GM12878 (cell line): ENCODE measurements around the gene PPP2R5C. TPM values are rescaled to one million over a fixed set of nuclear protein-coding genes. Genes with fewer than 3 reads are reported as not detected.

Experiments
- ATAC-seq: fragments of 200-7000 bp; cut with Tn5 transposase; 3 replicates; pipeline ENCODE4 v1.9.1; 2020; ENCODE audit warnings: mild to moderate bottlenecking, moderate library complexity
- BruUV-seq: library from RNA; stranded (reverse); fragments of 400-500 nt; replicated peaks from 2 replicates; lab custom pipeline; 2021; lab: Mats Ljungman, UMichigan
- CTCF ChIA-PET: fragments of 300-600 bp; sonication (Branson Sonifier 250); formaldehyde crosslinking; extraction: SDS; loops from one replicate; lab custom pipeline; 2021; ENCODE audit warnings: inconsistent platforms; lab: Yijun Ruan, JAX
- POLR2A ChIA-PET: fragments of 350-600 bp; formaldehyde crosslinking; extraction: SDS; loops from one replicate; lab custom pipeline; 2021; ENCODE audit warnings: inconsistent platforms; lab: Charles Lee
- RAD21 ChIA-PET: fragments of 300-600 bp; sonication (Branson Sonifier 250); formaldehyde crosslinking; loops from one replicate; lab custom pipeline; 2023; ENCODE audit warnings: antibody characterized with exemption; ENCODE audit not compliant: unreplicated experiment; lab: Charles Lee
- SMC1A ChIA-PET: fragments of 300-600 bp; sonication (Branson Sonifier 250); formaldehyde crosslinking; loops from one replicate; lab custom pipeline; 2023; ENCODE audit not compliant: unreplicated experiment, uncharacterized antibody; lab: Charles Lee
- DNase-seq: peaks from one replicate; pipeline ENCODE4 v3.0.0-alpha.2; 2011; ENCODE audit warnings: low read depth, low spot score
- FAIRE-seq: peaks from 3 replicates; lab custom pipeline; 2011; peaks lifted over from hg19 to GRCh38; lab: Jason Lieb, UNC
- H2AFZ ChIP-seq: 2 replicates; pipeline ENCODE4 v1.6.0; 2011; ENCODE audit warnings: low read depth, low read length, control low read depth; ENCODE audit not compliant: control insufficient read depth
- H3K27ac ChIP-seq: 2 replicates; pipeline ENCODE4 v1.5.1; 2011; ENCODE audit warnings: control low read depth; ENCODE audit not compliant: control insufficient read depth, insufficient read depth
- H3K27me3 ChIP-seq, 2 experiments: replicated peaks in 1 of 2; 2 replicates each; pipeline versions ENCODE4 v1.6.0 to v1.6.1; 2011; ENCODE audit warnings: low read length in 1 of 2; ENCODE audit not compliant: control insufficient read depth in 2 of 2, insufficient read depth in 2 of 2
- H3K36me3 ChIP-seq, 2 experiments: 2 replicates each; pipeline ENCODE4 v1.5.1; 2011; ENCODE audit warnings: low read length in 1 of 2; ENCODE audit not compliant: control insufficient read depth in 2 of 2, insufficient read depth in 2 of 2
- H3K4me1 ChIP-seq: 2 replicates; pipeline ENCODE4 v1.6.1; 2011; ENCODE audit warnings: mild to moderate bottlenecking, low read length, moderate library complexity, mixed read lengths; ENCODE audit not compliant: control insufficient read depth, insufficient read depth
- H3K4me2 ChIP-seq: 2 replicates; pipeline ENCODE4 v1.6.0; 2011; ENCODE audit warnings: control low read depth; ENCODE audit not compliant: control insufficient read depth, insufficient read depth
- H3K4me3 ChIP-seq: fragments of 200-600 bp; sonication (generic); 2 replicates; pipeline ENCODE4 v1.5.1; 2016
- H3K79me2 ChIP-seq: 2 replicates; pipeline ENCODE4 v1.6.0; 2011; ENCODE audit warnings: low read length; ENCODE audit not compliant: control insufficient read depth, insufficient read depth
- H3K9ac ChIP-seq: 2 replicates; pipeline ENCODE4 v1.8.0; 2011; ENCODE audit warnings: low read length, control low read depth, mixed read lengths; ENCODE audit not compliant: control insufficient read depth, insufficient read depth
- H3K9me3 ChIP-seq: replicated peaks from 3 replicates; pipeline ENCODE4 v1.5.1; 2011; ENCODE audit warnings: mild to moderate bottlenecking, low read length; ENCODE audit not compliant: control insufficient read depth, insufficient read depth
- H4K20me1 ChIP-seq: 2 replicates; pipeline ENCODE4 v1.6.0; 2011; ENCODE audit not compliant: control insufficient read depth, insufficient read depth
- CBX5 ChIP-seq: sonication (generic); IDR thresholded peaks from 2 replicates; pipeline ENCODE4 v1.6.1; 2016; ENCODE audit warnings: low read depth, moderate library complexity, mild to moderate bottlenecking, inconsistent platforms
- HDAC2 ChIP-seq: fragments of 200-600 bp; sonication (generic); IDR thresholded peaks from 2 replicates; pipeline ENCODE4 v1.6.1; 2017
- MLLT1 ChIP-seq: fragments of 450-650 bp; IDR thresholded peaks from 2 replicates; pipeline ENCODE4 v1.6.1; 2016; ENCODE audit warnings: mild to moderate bottlenecking
- MYB ChIP-seq: fragments of 150-350 bp; IDR thresholded peaks from 2 replicates; pipeline ENCODE4 v1.6.1; 2014; ENCODE audit warnings: mild to moderate bottlenecking, low read depth, low read length, borderline replicate concordance
- NRF1 ChIP-seq: conservative IDR thresholded peaks from 2 replicates; pipeline ENCODE4 v1.6.1; 2011; ENCODE audit warnings: mild to moderate bottlenecking, low read depth, low read length, improper control_type of control experiment
- PML ChIP-seq: IDR thresholded peaks from 2 replicates; pipeline ENCODE4 v1.6.1; 2012; ENCODE audit warnings: low read length, inconsistent platforms
- RBBP5 ChIP-seq: fragments of 200-600 bp; sonication (generic); conservative IDR thresholded peaks from 2 replicates; pipeline ENCODE4 v1.6.1; 2016
- RCOR1 ChIP-seq: conservative IDR thresholded peaks from 2 replicates; pipeline ENCODE4 v1.6.1; 2012; ENCODE audit warnings: low read depth, low read length, improper control_type of control experiment
- RUNX3 ChIP-seq: IDR thresholded peaks from 2 replicates; pipeline ENCODE4 v1.6.1; 2012; ENCODE audit warnings: low read length, inconsistent platforms
- SPI1 ChIP-seq: IDR thresholded peaks from 2 replicates; pipeline ENCODE4 v1.6.1; 2011; ENCODE audit warnings: low read depth, mild to moderate bottlenecking, low read length, moderate library complexity, borderline replicate concordance; ENCODE audit not compliant: insufficient read depth
- SREBF1 ChIP-seq: IDR thresholded peaks from 2 replicates; pipeline ENCODE4 v1.6.1; 2012; ENCODE audit warnings: mild to moderate bottlenecking, low read length
- TCF12 ChIP-seq: IDR thresholded peaks from 2 replicates; pipeline ENCODE4 v1.6.1; 2011; ENCODE audit warnings: low read depth, mild to moderate bottlenecking, low read length
- ZNF384 ChIP-seq: IDR thresholded peaks from 2 replicates; pipeline ENCODE4 v1.6.1; 2012; ENCODE audit warnings: low read depth, mild to moderate bottlenecking, low read length, improper control_type of control experiment, borderline replicate concordance
- WGBS: methylation state at CpG from one replicate; pipeline ENCODE4 v1.1.6; 2016; ENCODE audit warnings: low lambda C conversion rate; ENCODE audit not compliant: insufficient replicate concordance, insufficient coverage; ENCODE audit errors: missing lambda C conversion rate; 5-methylcytosine and 5-hydroxymethylcytosine counted together
- in situ Hi-C: fragments of 300-500 bp; cut with MboI; formaldehyde crosslinking; loops from 9 replicates; pipeline ENCODE4 v1.14.3; 2018; ENCODE audit warnings: mixed read lengths
- intact Hi-C: fragments of 100-400 bp; cut with micrococcal nuclease; formaldehyde crosslinking; loops from one replicate; pipeline ENCODE4 v1.14.2; 2022; ENCODE audit not compliant: unreplicated experiment
- polyA plus RNA-seq, 11 experiments: library from polyadenylated mRNA; depleted of rRNA in 4 of 11; unstranded in 6 of 11; stranded (reverse) in 5 of 11; fragments of >200 nt; fragmentation: Nextera tagmentation in 4 of 11; fragmentation: Illumina TruSeq in 1 of 11; extraction: Ambion mirVana in 4 of 11; extraction: Trizol in 1 of 11; gene quantifications; 1 replicate in 1 of 11; 2 replicates in 10 of 11; pipeline versions ENCODE4 v1.2.1 to v1.2.3, GENCODE V29; 2011 to 2016; ENCODE audit warnings: inconsistent platforms in 2 of 11, missing spikeins in 2 of 11, low read depth in 1 of 11
- total RNA-seq, 4 experiments: library from RNA; depleted of rRNA in 3 of 4; stranded (reverse); fragments of >200 nt in 3 of 4; fragmentation: Illumina TruSeq in 1 of 4; extraction: Trizol in 1 of 4; gene quantifications; 2 replicates each; pipeline versions ENCODE4 v1.2.1 to v1.2.3, GENCODE V29; 2013 to 2021
- TF ChIP-seq, protein P1 (sequence below): IDR thresholded peaks from 2 replicates; pipeline ENCODE4 v1.6.1; 2012; ENCODE audit warnings: low read depth, low read length, improper control_type of control experiment

Gene PPP2R5C
- total and polyA plus RNA-seq, 10 of the 15 experiments (the other 5 are each of a cell fraction or from before 2014, with no cell fraction given) = 106 to 199 (median 144) TPM

GRCh38 chr14:101877766-101878165, 116.3 kb downstream of the PPP2R5C start:
- TF ChIP-seq HDAC2 = no peak
- peak; percentile 44; the same call in 1 of the 2 replicates for TF ChIP-seq RUNX3
- no TSS peak for BruUV-seq
- DNase-seq (no peak), ATAC-seq (no peak), FAIRE-seq (no peak)
- RAD21 ChIA-PET = interaction anchor here (1.6 kb wide), 1 partner anchor 68 kb away, joined by 8 read pairs; no protein-coding TSS in a partner anchor
- POLR2A ChIA-PET = interaction anchor here (0.6 to 1.5 kb wide), 3 partner anchors 9 to 610 kb away, joined by 4 to 5 read pairs (median 5); no protein-coding TSS in a partner anchor
- H3K9ac ChIP-seq = no peak overlapping the region; the same call in 1 of the 2 replicates
- CTCF ChIA-PET = interaction anchor here (1.6 kb wide), 1 partner anchor 106 kb away, joined by 4 read pairs; no protein-coding TSS in a partner anchor
- intact Hi-C loops = loop anchor here (5.0 kb wide), 1 partner anchor 35 kb away; no protein-coding TSS in a partner anchor
- H3K27me3 ChIP-seq = no peaks in the 10 kb centered on the region
- H3K79me2 ChIP-seq = peaks cover 61% of the 10 kb centered on the region
- H3K27ac ChIP-seq = peak overlapping the region; percentile 38
- peaks cover 9 to 12% of the 10 kb centered on the region in 2 experiments for H3K36me3 ChIP-seq
- no peak overlapping the region for H2AFZ ChIP-seq
- SMC1A ChIA-PET = interaction anchor here (1.1 to 2.5 kb wide), 3 partner anchors 28 to 109 kb away, joined by 3 to 6 read pairs (median 6); no protein-coding TSS in a partner anchor
- WGBS = 95% methylated on average over 7 of the region's 7 CpGs
- no peaks in the 10 kb centered on the region; the same call in 1 of the 2 replicates for H4K20me1 ChIP-seq
- peaks cover 49% of the 10 kb centered on the region for H3K4me1 ChIP-seq
- in situ Hi-C loops = no loop called here
- H3K4me3 ChIP-seq = no peak overlapping the region
- H3K4me2 ChIP-seq = peak overlapping the region; percentile 26; the same call in 1 of the 2 replicates
- H3K9me3 ChIP-seq = no peaks in the 10 kb centered on the region

GRCh38 chr14:101878211-101878821, 116.8 kb downstream of the PPP2R5C start:
- DNase-seq (no peak), FAIRE-seq (no peak), ATAC-seq (no peak)
- peaks cover 59% of the 10 kb centered on the region for H3K79me2 ChIP-seq
- H4K20me1 ChIP-seq = no peaks in the 10 kb centered on the region; the same call in 1 of the 2 replicates
- H3K4me1 ChIP-seq = peaks cover 49% of the 10 kb centered on the region
- 83% methylated on average over 9 of the region's 9 CpGs for WGBS
- H3K4me2 ChIP-seq = peak overlapping the region; percentile 26; the same call in 1 of the 2 replicates
- H2AFZ ChIP-seq = no peak overlapping the region
- no peak overlapping the region for H3K4me3 ChIP-seq
- H3K9me3 ChIP-seq = no peaks in the 10 kb centered on the region
- ChIA-PET RAD21 (interaction anchor here (1.6 to 2.8 kb wide), 2 partner anchors 34 to 69 kb away, joined by 8 to 10 read pairs; no protein-coding TSS in a partner anchor), SMC1A (interaction anchor here (0.7 to 2.5 kb wide), 7 partner anchors 11 to 109 kb away, joined by 3 to 6 read pairs (median 5); no protein-coding TSS in a partner anchor), POLR2A (interaction anchor here (0.6 to 1.6 kb wide), 3 partner anchors 9 to 610 kb away, joined by 4 to 7 read pairs (median 5); no protein-coding TSS in a partner anchor), CTCF (interaction anchor here (1.3 to 1.6 kb wide), 2 partner anchors 19 to 107 kb away, joined by 3 to 4 read pairs; no protein-coding TSS in a partner anchor)
- TF ChIP-seq MLLT1 = no peak
- no peak for TF ChIP-seq RBBP5
- no peak for TF ChIP-seq RCOR1
- no peak for TF ChIP-seq ZNF384
- no peak for TF ChIP-seq SPI1
- no peak for TF ChIP-seq RUNX3
- no peak for TF ChIP-seq SREBF1
- no peak for TF ChIP-seq TCF12
- TF ChIP-seq, protein P1, sequence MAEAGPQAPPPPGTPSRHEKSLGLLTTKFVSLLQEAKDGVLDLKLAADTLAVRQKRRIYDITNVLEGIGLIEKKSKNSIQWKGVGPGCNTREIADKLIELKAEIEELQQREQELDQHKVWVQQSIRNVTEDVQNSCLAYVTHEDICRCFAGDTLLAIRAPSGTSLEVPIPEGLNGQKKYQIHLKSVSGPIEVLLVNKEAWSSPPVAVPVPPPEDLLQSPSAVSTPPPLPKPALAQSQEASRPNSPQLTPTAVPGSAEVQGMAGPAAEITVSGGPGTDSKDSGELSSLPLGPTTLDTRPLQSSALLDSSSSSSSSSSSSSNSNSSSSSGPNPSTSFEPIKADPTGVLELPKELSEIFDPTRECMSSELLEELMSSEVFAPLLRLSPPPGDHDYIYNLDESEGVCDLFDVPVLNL = no peak
- no peak for TF ChIP-seq PML
- no peak for TF ChIP-seq MYB
- no peak for TF ChIP-seq NRF1
- TF ChIP-seq CBX5 = no peak
- BruUV-seq = no TSS peak
- intact Hi-C loops = loop anchor here (5.0 kb wide), 1 partner anchor 36 kb away; no protein-coding TSS in a partner anchor
- no peaks in the 10 kb centered on the region for H3K27me3 ChIP-seq
- in situ Hi-C loops = no loop called here
- H3K9ac ChIP-seq = no peak overlapping the region
- H3K27ac ChIP-seq = peak overlapping the region; percentile 38
- H3K36me3 ChIP-seq = peaks cover 10 to 12% of the 10 kb centered on the region in 2 experiments
